ENCODE data around the gene GFER. TPM values are rescaled to one million over a fixed set of nuclear protein-coding genes. Genes with fewer than 3 reads are reported as not detected.

GFER gene
- total and polyA plus RNA-seq, 10 of the 15 experiments (the other 5 are each of a cell fraction or from before 2014, with no cell fraction given), result 2.4 to 57.7 (median 31.3) TPM

DNA sequence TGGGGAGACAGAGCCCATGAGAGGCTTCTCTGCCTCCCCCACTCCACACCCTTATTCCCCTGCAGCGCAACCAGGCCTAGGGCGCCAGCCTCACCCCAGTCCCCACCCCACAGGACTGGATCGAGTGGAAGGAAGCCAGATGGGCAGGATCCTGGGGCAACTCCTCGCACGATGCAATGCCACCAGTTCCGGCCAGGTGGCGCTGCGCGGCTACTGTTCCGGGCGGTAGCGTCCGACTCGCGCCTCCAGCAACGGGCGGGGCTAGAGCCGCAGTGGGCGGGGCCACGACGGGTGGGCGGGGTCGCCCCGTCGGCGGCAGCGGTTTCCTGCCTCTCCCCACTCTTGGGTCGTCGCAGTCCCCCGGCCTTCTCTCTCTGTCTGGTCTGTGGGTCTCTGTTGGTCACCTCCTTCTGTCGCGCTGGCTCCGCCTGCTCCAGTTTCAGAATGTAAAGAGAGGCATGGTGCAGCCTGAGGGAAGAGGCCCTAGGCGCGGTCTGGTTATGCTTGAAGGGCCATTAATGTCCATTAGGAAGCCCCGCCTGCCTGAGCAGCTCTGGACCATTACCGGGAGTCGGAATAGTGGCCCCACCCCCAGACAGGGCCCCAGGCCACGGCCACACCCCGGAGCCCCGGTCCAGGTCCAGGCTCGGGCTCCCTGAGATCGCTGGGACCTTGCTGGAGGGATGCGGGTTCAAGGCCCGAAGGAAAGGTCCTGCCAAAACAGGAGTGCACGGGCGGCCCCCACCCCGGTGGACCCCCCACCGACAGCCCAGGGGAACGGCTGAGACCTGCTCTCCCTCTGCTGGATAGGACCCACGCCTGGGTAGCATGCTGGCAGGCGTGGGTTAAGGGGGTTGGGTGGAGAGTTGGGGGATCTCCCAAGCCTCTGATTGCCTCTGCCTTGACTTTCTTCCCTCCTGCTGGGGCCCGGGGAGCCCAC lies 39.4 kb downstream of the GFER start (continued):
- TF ChIP-seq, protein P1, sequence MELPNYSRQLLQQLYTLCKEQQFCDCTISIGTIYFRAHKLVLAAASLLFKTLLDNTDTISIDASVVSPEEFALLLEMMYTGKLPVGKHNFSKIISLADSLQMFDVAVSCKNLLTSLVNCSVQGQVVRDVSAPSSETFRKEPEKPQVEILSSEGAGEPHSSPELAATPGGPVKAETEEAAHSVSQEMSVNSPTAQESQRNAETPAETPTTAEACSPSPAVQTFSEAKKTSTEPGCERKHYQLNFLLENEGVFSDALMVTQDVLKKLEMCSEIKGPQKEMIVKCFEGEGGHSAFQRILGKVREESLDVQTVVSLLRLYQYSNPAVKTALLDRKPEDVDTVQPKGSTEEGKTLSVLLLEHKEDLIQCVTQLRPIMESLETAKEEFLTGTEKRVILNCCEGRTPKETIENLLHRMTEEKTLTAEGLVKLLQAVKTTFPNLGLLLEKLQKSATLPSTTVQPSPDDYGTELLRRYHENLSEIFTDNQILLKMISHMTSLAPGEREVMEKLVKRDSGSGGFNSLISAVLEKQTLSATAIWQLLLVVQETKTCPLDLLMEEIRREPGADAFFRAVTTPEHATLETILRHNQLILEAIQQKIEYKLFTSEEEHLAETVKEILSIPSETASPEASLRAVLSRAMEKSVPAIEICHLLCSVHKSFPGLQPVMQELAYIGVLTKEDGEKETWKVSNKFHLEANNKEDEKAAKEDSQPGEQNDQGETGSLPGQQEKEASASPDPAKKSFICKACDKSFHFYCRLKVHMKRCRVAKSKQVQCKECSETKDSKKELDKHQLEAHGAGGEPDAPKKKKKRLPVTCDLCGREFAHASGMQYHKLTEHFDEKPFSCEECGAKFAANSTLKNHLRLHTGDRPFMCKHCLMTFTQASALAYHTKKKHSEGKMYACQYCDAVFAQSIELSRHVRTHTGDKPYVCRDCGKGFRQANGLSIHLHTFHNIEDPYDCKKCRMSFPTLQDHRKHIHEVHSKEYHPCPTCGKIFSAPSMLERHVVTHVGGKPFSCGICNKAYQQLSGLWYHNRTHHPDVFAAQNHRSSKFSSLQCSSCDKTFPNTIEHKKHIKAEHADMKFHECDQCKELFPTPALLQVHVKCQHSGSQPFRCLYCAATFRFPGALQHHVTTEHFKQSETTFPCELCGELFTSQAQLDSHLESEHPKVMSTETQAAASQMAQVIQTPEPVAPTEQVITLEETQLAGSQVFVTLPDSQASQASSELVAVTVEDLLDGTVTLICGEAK (IDR thresholded peaks at IDR 0.05; ENCODE audit: borderline replicate concordance), result no peak
- no peak for TF ChIP-seq ZSCAN29 (IDR thresholded peaks at IDR 0.05)

DNA sequence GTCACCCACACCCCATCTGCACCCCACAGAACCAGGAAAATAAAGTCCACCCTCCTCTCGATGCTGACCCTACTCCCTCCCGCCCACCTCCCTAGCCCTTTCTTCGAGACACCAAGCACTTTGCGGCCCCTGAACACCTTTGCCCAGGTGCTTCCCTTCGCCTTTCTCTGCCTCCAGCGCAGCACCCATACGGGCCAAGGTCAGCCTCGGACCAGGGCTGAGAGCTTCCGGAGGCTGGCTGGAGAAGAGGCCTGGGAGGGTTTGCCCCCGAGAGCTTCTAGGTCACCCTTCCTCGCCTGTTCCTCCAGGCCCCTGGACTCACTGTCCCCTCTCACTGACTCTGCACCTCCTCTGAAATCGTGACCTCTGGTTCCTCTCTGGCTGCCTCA lies 40.0 kb downstream of the GFER start:
- no peaks in the 10 kb centered on the region for H3K79me2 ChIP-seq (ENCODE audit: control insufficient read depth, insufficient read depth, low read length)
- H3K4me1 ChIP-seq (ENCODE audit: control insufficient read depth, insufficient read depth, low read length), result peaks cover 7% of the 10 kb centered on the region
- DNase-seq (ENCODE audit: low read depth, low spot score), result no peak
- ChIA-PET SMC1A (ENCODE audit: uncharacterized antibody, unreplicated experiment) (interaction anchor here (0.9 to 1.2 kb wide), 2 partner anchors 116 to 125 kb away, joined by 3 to 5 read pairs; no protein-coding TSS in a partner anchor), CTCF (interaction anchor here (1.0 to 4.4 kb wide), 4 partner anchors 112 to 129 kb away, joined by 3 to 79 read pairs (median 6); partner anchors contain the start of gene PKD1), POLR2A (interaction anchor here (0.9 to 1.5 kb wide), 2 partner anchors 117 to 131 kb away, joined by 3 to 4 read pairs; partner anchors contain the start of gene TRAF7), RAD21 (ENCODE audit: unreplicated experiment) (interaction anchor here (1.0 to 1.9 kb wide), 2 partner anchors 23 to 117 kb away, joined by 3 to 5 read pairs; partner anchors contain the start of genes NTHL1 and TSC2)
- in situ Hi-C loops (cut with MboI) (loop anchor here (5.0 kb wide), 1 partner anchor 118 kb away; no protein-coding TSS in a partner anchor), intact Hi-C loops (cut with micrococcal nuclease; ENCODE audit: unreplicated experiment) (no loop called here)
- H3K36me3 ChIP-seq (ENCODE audit: control insufficient read depth in 2 of 2, insufficient read depth in 2 of 2, low read length in 1 of 2), result no peaks in the 10 kb centered on the region
- BruUV-seq (replicated peaks), result no TSS peak
- H2AFZ ChIP-seq (ENCODE audit: control insufficient read depth, low read depth, low read length), result no peak overlapping the region
- FAIRE-seq, result no peak
- H3K27ac ChIP-seq (ENCODE audit: control insufficient read depth, insufficient read depth), result no peak overlapping the region
- H3K4me2 ChIP-seq (ENCODE audit: control insufficient read depth, insufficient read depth), result no peak overlapping the region
- WGBS (ENCODE audit: insufficient coverage, insufficient replicate concordance, low lambda C conversion rate, missing lambda C conversion rate), result 78% methylated on average over 12 of the region's 12 CpGs
- peaks cover 17% of the 10 kb centered on the region in 2 experiments for H3K27me3 ChIP-seq (replicated peaks in 1 of 2; ENCODE audit: control insufficient read depth in 2 of 2, insufficient read depth in 2 of 2, low read length in 1 of 2)
- ATAC-seq, result no peak
- H4K20me1 ChIP-seq (ENCODE audit: control insufficient read depth, insufficient read depth), result peaks cover 5% of the 10 kb centered on the region; the same call in 1 of the 2 replicates
- no peak overlapping the region for H3K4me3 ChIP-seq
- no peaks in the 10 kb centered on the region for H3K9me3 ChIP-seq (replicated peaks; ENCODE audit: control insufficient read depth, insufficient read depth, low read length)
- H3K9ac ChIP-seq (ENCODE audit: control insufficient read depth, insufficient read depth, low read length), result no peak overlapping the region
- TF ChIP-seq MEF2B (IDR thresholded peaks at IDR 0.05; ENCODE audit: partially characterized antibody, poor library complexity, severe bottlenecking), result no peak
- TF ChIP-seq, protein P2, sequence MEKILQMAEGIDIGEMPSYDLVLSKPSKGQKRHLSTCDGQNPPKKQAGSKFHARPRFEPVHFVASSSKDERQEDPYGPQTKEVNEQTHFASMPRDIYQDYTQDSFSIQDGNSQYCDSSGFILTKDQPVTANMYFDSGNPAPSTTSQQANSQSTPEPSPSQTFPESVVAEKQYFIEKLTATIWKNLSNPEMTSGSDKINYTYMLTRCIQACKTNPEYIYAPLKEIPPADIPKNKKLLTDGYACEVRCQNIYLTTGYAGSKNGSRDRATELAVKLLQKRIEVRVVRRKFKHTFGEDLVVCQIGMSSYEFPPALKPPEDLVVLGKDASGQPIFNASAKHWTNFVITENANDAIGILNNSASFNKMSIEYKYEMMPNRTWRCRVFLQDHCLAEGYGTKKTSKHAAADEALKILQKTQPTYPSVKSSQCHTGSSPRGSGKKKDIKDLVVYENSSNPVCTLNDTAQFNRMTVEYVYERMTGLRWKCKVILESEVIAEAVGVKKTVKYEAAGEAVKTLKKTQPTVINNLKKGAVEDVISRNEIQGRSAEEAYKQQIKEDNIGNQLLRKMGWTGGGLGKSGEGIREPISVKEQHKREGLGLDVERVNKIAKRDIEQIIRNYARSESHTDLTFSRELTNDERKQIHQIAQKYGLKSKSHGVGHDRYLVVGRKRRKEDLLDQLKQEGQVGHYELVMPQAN (conservative IDR thresholded peaks at IDR 0.05), result no peak
- TF ChIP-seq, protein P3, sequence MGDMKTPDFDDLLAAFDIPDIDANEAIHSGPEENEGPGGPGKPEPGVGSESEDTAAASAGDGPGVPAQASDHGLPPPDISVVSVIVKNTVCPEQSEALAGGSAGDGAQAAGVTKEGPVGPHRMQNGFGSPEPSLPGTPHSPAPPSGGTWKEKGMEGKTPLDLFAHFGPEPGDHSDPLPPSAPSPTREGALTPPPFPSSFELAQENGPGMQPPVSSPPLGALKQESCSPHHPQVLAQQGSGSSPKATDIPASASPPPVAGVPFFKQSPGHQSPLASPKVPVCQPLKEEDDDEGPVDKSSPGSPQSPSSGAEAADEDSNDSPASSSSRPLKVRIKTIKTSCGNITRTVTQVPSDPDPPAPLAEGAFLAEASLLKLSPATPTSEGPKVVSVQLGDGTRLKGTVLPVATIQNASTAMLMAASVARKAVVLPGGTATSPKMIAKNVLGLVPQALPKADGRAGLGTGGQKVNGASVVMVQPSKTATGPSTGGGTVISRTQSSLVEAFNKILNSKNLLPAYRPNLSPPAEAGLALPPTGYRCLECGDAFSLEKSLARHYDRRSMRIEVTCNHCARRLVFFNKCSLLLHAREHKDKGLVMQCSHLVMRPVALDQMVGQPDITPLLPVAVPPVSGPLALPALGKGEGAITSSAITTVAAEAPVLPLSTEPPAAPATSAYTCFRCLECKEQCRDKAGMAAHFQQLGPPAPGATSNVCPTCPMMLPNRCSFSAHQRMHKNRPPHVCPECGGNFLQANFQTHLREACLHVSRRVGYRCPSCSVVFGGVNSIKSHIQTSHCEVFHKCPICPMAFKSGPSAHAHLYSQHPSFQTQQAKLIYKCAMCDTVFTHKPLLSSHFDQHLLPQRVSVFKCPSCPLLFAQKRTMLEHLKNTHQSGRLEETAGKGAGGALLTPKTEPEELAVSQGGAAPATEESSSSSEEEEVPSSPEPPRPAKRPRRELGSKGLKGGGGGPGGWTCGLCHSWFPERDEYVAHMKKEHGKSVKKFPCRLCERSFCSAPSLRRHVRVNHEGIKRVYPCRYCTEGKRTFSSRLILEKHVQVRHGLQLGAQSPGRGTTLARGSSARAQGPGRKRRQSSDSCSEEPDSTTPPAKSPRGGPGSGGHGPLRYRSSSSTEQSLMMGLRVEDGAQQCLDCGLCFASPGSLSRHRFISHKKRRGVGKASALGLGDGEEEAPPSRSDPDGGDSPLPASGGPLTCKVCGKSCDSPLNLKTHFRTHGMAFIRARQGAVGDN (IDR thresholded peaks at IDR 0.05), result no peak
- TF ChIP-seq SP1 (IDR thresholded peaks at IDR 0.05; ENCODE audit: low read depth, low read length), result no peak
- TF ChIP-seq, protein P4, sequence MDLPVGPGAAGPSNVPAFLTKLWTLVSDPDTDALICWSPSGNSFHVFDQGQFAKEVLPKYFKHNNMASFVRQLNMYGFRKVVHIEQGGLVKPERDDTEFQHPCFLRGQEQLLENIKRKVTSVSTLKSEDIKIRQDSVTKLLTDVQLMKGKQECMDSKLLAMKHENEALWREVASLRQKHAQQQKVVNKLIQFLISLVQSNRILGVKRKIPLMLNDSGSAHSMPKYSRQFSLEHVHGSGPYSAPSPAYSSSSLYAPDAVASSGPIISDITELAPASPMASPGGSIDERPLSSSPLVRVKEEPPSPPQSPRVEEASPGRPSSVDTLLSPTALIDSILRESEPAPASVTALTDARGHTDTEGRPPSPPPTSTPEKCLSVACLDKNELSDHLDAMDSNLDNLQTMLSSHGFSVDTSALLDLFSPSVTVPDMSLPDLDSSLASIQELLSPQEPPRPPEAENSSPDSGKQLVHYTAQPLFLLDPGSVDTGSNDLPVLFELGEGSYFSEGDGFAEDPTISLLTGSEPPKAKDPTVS (IDR thresholded peaks at IDR 0.05; ENCODE audit: low read depth, low read length), result no peak
